Endothelial cell of umbilical vein (primary cell): ENCODE measurements around the gene RPL39L. TPM values are rescaled to one million over a fixed set of nuclear protein-coding genes. Genes with fewer than 3 reads are reported as not detected.

Source experiments
- BruUV-seq: library from RNA; stranded (reverse); fragments of 400-500 nt; replicated peaks from 2 replicates; lab custom pipeline; 2021; lab: Mats Ljungman, UMichigan
- CTCF ChIA-PET: fragments of 300-600, 350-600 bp; sonication (Branson Sonifier 250); formaldehyde crosslinking; loops from one replicate; lab custom pipeline; 2021; ENCODE audit warnings: antibody characterized with exemption, inconsistent platforms; lab: Charles Lee
- POLR2A ChIA-PET: fragments of 300-600, 350-600 bp; sonication (Branson Sonifier 250); formaldehyde crosslinking; loops from one replicate; lab custom pipeline; 2021; ENCODE audit warnings: antibody characterized with exemption, inconsistent platforms; lab: Charles Lee
- DNase-seq: peaks from one replicate; pipeline ENCODE4 v3.0.0-alpha.2; 2011; ENCODE audit warnings: low read depth, low spot score
- FAIRE-seq: peaks from 2 replicates; lab custom pipeline; 2011; peaks lifted over from hg19 to GRCh38; lab: Jason Lieb, UNC
- H2AFZ ChIP-seq: 2 replicates; pipeline ENCODE4 v1.6.0; 2012; ENCODE audit warnings: low read depth, low read length, control low read depth, inconsistent platforms
- H3K27ac ChIP-seq: 2 replicates; pipeline ENCODE4 v1.5.1; 2011; ENCODE audit warnings: low read depth, mild to moderate bottlenecking, control low read depth, low read length, moderate library complexity; ENCODE audit not compliant: insufficient read depth
- H3K27me3 ChIP-seq, 2 experiments: 2 replicates each; pipeline versions ENCODE4 v1.6.0 to v1.6.1; 2011; ENCODE audit warnings: low read length in 2 of 2, mixed read lengths in 1 of 2; ENCODE audit not compliant: control insufficient read depth in 2 of 2, insufficient read depth in 2 of 2
- H3K36me3 ChIP-seq, 2 experiments: 2 replicates in 1 of 2; 3 replicates in 1 of 2; pipeline ENCODE4 v1.5.1; 2011; ENCODE audit warnings: low read length in 2 of 2, mild to moderate bottlenecking in 1 of 2, moderate library complexity in 1 of 2; ENCODE audit not compliant: control insufficient read depth in 2 of 2, insufficient read depth in 2 of 2; ENCODE audit errors: extremely low read depth in 1 of 2
- H3K4me1 ChIP-seq: 3 replicates; pipeline ENCODE4 v1.5.1; 2011; ENCODE audit warnings: mild to moderate bottlenecking, low read length; ENCODE audit not compliant: control insufficient read depth, insufficient read depth; ENCODE audit errors: extremely low read depth
- H3K4me2 ChIP-seq: 2 replicates; pipeline ENCODE4 v1.6.1; 2011; ENCODE audit warnings: low read length, control low read depth, mixed read lengths; ENCODE audit not compliant: insufficient read depth
- H3K4me3 ChIP-seq, 3 experiments: fragments of 200-600 bp in 1 of 3; sonication (generic), shearing (Covaris generic) in 1 of 3; replicated peaks in 1 of 3; 2 replicates each; pipeline ENCODE4 v1.5.1; 2011 to 2016; ENCODE audit warnings: control low read depth in 3 of 3, low read length in 3 of 3, mild to moderate bottlenecking in 2 of 3, inconsistent platforms in 1 of 3, low read depth in 1 of 3, moderate library complexity in 1 of 3; ENCODE audit not compliant: insufficient read depth in 1 of 3
- H3K79me2 ChIP-seq: 2 replicates; pipeline ENCODE4 v1.6.0; 2012; ENCODE audit warnings: low read length, inconsistent platforms; ENCODE audit not compliant: control insufficient read depth, insufficient read depth
- H3K9ac ChIP-seq: replicated peaks from 2 replicates; pipeline ENCODE3; 2011; ENCODE audit warnings: low read length, control low read depth; ENCODE audit not compliant: insufficient read depth; ENCODE audit errors: extremely low read depth
- H3K9me1 ChIP-seq: replicated peaks from 3 replicates; pipeline ENCODE4 v1.6.0; 2011; ENCODE audit warnings: mild to moderate bottlenecking, low read length; ENCODE audit not compliant: control insufficient read depth, insufficient read depth; ENCODE audit errors: extremely low read depth
- H3K9me3 ChIP-seq: replicated peaks from 2 replicates; pipeline ENCODE4 v1.5.1; 2012; ENCODE audit warnings: low read length, inconsistent platforms; ENCODE audit not compliant: control insufficient read depth, insufficient read depth
- H4K20me1 ChIP-seq: replicated peaks from 2 replicates; pipeline ENCODE3; 2011; ENCODE audit warnings: mild to moderate bottlenecking, low read length; ENCODE audit not compliant: control insufficient read depth, insufficient read depth; ENCODE audit errors: extremely low read depth
- EZH2 ChIP-seq: IDR thresholded peaks from 2 replicates; pipeline ENCODE4 v1.6.1; 2012; ENCODE audit warnings: borderline replicate concordance, low read depth, mild to moderate bottlenecking, moderate library complexity, low read length, inconsistent platforms; ENCODE audit not compliant: severe bottlenecking
- FOS ChIP-seq: IDR thresholded peaks from 2 replicates; pipeline ENCODE4 v1.6.1; 2011; ENCODE audit warnings: mild to moderate bottlenecking, low read length, moderate library complexity, borderline replicate concordance; ENCODE audit not compliant: insufficient read depth
- GATA2 ChIP-seq: IDR thresholded peaks from 2 replicates; pipeline ENCODE4 v1.7.0; 2011; ENCODE audit warnings: low read depth, mild to moderate bottlenecking, moderate library complexity, mixed read lengths, low read length; ENCODE audit not compliant: insufficient read length, insufficient read depth
- JUN ChIP-seq: IDR thresholded peaks from 2 replicates; pipeline ENCODE4 v1.6.1; 2011; ENCODE audit warnings: borderline replicate concordance, low read depth; ENCODE audit not compliant: insufficient read length, insufficient read depth
- MYC ChIP-seq: IDR thresholded peaks from one replicate; pipeline ENCODE4 v1.6.1; 2011; ENCODE audit warnings: mild to moderate bottlenecking, low read depth, low read length
- POLR2A ChIP-seq: IDR thresholded peaks from 2 replicates; pipeline ENCODE4 v1.6.1; 2012; ENCODE audit warnings: low read depth, mild to moderate bottlenecking, control low read depth, low read length
- POLR2AphosphoS5 ChIP-seq: IDR thresholded peaks from 2 replicates; pipeline ENCODE4 v1.6.1; 2012; ENCODE audit warnings: low read depth, mild to moderate bottlenecking, control low read depth, low read length, moderate library complexity; ENCODE audit not compliant: insufficient read depth
- dilution Hi-C: fragments of 300-500 bp; cut with MboI; formaldehyde crosslinking; loops from one replicate; pipeline ENCODE4 v1.15.0; 2019; ENCODE audit warnings: low sequenced_read_pairs; ENCODE audit not compliant: extremely low pct_ligation_motif_present
- intact Hi-C: fragments of 100-400 bp; cut with micrococcal nuclease; formaldehyde crosslinking; loops from one replicate; pipeline ENCODE4 v1.10.0; 2022
- polyA plus RNA-seq, 4 experiments: library from polyadenylated mRNA; depleted of rRNA in 3 of 4; stranded (reverse) in 3 of 4; unstranded in 1 of 4; fragments of >200 nt; gene quantifications; 2 replicates each; pipeline versions ENCODE4 v1.2.1 to v1.2.3, GENCODE V29; 2011 to 2012; ENCODE audit warnings: missing spikeins in 1 of 4
- total RNA-seq: library from RNA; stranded (reverse); gene quantifications from 2 replicates; pipeline ENCODE4 v1.2.3, GENCODE V29; 2021
- TF ChIP-seq, protein P1 (sequence below), 2 donors: IDR thresholded peaks; 1 replicate in 1 of 2; 2 replicates in 1 of 2; pipeline ENCODE4 v1.5.1; 2011; ENCODE audit warnings: low read length in 2 of 2, mild to moderate bottlenecking in 2 of 2, moderate library complexity in 2 of 2, control low read depth in 1 of 2, inconsistent platforms in 1 of 2, low read depth in 1 of 2; ENCODE audit not compliant: insufficient read depth in 1 of 2; ENCODE audit errors: extremely low read depth in 1 of 2
- TF ChIP-seq, protein P2 (sequence below): IDR thresholded peaks from 2 replicates; pipeline ENCODE4 v1.6.1; 2011; ENCODE audit not compliant: insufficient read depth, insufficient read length

RPL39L gene
- total and polyA plus RNA-seq, 2 donors (not counting 3 experiments of a cell fraction or from before 2014, with no cell fraction given) = 14.3 to 22.3 TPM

GRCh38 chr3:187073581-187074098 is 65.7 kb downstream of the RPL39L start:
- H3K4me1 ChIP-seq = no peaks in the 10 kb centered on the region
- H3K9me3 ChIP-seq = no peaks in the 10 kb centered on the region
- no peaks in the 10 kb centered on the region for H3K27me3 ChIP-seq
- TF ChIP-seq POLR2AphosphoS5 = no peak
- H4K20me1 ChIP-seq = no peaks in the 10 kb centered on the region
- no peak for DNase-seq
- no peak overlapping the region for H3K27ac ChIP-seq
- no peaks in the 10 kb centered on the region for H3K79me2 ChIP-seq
- peaks cover 3 to 50% of the 10 kb centered on the region in 2 experiments for H3K36me3 ChIP-seq
- ChIA-PET POLR2A (no interaction called here), CTCF (interaction anchor here (1.0 kb wide), 1 partner anchor 9 kb away, joined by 3 read pairs; no protein-coding TSS in a partner anchor)
- dilution Hi-C loops (no loop called here), intact Hi-C loops (no loop called here)
- H2AFZ ChIP-seq = no peak overlapping the region
- H3K4me2 ChIP-seq = no peak overlapping the region
- BruUV-seq = no TSS peak
- no peak for FAIRE-seq
- no peak overlapping the region for H3K4me3 ChIP-seq
- H3K9ac ChIP-seq = no peak overlapping the region
- no peaks in the 10 kb centered on the region for H3K9me1 ChIP-seq

DNA sequence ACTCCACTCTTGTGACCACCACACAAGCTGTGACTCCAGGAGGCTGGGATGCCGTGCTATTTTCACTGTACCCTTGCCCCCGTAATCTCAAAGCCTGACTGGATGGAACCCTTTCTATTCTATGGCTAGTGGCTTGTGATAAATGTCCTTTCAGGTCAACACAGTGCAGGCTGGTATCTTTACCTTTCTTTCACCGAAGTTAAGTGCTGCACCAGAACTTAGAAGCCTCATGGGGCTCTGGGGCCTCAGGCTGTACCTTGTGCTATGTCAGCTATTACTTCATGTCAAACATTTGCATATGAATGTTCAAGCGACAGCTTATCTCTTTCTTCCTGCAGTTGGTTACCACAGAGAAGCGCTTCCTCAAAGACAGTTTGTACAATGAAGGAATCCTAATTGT is 66.8 kb downstream of the RPL39L start:
- no peaks in the 10 kb centered on the region for H3K4me1 ChIP-seq
- H3K9me3 ChIP-seq = no peaks in the 10 kb centered on the region
- dilution Hi-C loops = no loop called here
- no peaks in the 10 kb centered on the region for H3K9me1 ChIP-seq
- FAIRE-seq (no peak), DNase-seq (no peak)
- ChIA-PET CTCF (no interaction called here), POLR2A (no interaction called here)
- no TSS peak for BruUV-seq
- TF ChIP-seq MYC = no peak
- no peak for TF ChIP-seq FOS
- TF ChIP-seq, protein P1, sequence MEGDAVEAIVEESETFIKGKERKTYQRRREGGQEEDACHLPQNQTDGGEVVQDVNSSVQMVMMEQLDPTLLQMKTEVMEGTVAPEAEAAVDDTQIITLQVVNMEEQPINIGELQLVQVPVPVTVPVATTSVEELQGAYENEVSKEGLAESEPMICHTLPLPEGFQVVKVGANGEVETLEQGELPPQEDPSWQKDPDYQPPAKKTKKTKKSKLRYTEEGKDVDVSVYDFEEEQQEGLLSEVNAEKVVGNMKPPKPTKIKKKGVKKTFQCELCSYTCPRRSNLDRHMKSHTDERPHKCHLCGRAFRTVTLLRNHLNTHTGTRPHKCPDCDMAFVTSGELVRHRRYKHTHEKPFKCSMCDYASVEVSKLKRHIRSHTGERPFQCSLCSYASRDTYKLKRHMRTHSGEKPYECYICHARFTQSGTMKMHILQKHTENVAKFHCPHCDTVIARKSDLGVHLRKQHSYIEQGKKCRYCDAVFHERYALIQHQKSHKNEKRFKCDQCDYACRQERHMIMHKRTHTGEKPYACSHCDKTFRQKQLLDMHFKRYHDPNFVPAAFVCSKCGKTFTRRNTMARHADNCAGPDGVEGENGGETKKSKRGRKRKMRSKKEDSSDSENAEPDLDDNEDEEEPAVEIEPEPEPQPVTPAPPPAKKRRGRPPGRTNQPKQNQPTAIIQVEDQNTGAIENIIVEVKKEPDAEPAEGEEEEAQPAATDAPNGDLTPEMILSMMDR (IDR thresholded peaks at IDR 0.05; ENCODE audit: extremely low read depth in 1 of 2, insufficient read depth in 1 of 2, low read depth in 1 of 2, low read length in 2 of 2) = no peak
- no peak for TF ChIP-seq POLR2A
- TF ChIP-seq, protein P2, sequence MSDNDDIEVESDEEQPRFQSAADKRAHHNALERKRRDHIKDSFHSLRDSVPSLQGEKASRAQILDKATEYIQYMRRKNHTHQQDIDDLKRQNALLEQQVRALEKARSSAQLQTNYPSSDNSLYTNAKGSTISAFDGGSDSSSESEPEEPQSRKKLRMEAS = no peak
- TF ChIP-seq POLR2AphosphoS5 = no peak
- TF ChIP-seq EZH2 = no peak
- TF ChIP-seq JUN = no peak
- TF ChIP-seq GATA2 = no peak
- H2AFZ ChIP-seq = no peak overlapping the region
- no peaks in the 10 kb centered on the region for H3K27me3 ChIP-seq
- no peak overlapping the region for H3K4me2 ChIP-seq
- intact Hi-C loops = no loop called here
- no peak overlapping the region for H3K4me3 ChIP-seq
- no peak overlapping the region for H3K9ac ChIP-seq
- no peaks in the 10 kb centered on the region for H3K79me2 ChIP-seq
- peaks cover 3 to 51% of the 10 kb centered on the region in 2 experiments for H3K36me3 ChIP-seq
- H3K27ac ChIP-seq = no peak overlapping the region
- H4K20me1 ChIP-seq = no peaks in the 10 kb centered on the region
